MCF 10A (cell line): ENCODE results near the gene UQCRH. TPM values are rescaled to one million over a fixed set of nuclear protein-coding genes. Genes with fewer than 3 reads are reported as not detected.
"Not testable (repeated sequence)": the region's sequence is repeated elsewhere in the genome, so short reads cannot be mapped to it uniquely, and the experiment has no call there.

Experiments
- BruUV-seq: library from RNA; stranded (reverse); fragments of 400-500 nt; replicated peaks from 2 replicates; lab custom pipeline; 2021; lab: Mats Ljungman, UMichigan
- CTCF ChIA-PET: fragments of 300-600 bp; sonication (Branson Sonifier 250); formaldehyde crosslinking; extraction: SDS; loops from one replicate; lab custom pipeline; 2021; ENCODE audit warnings: antibody characterized with exemption, inconsistent platforms; lab: Yijun Ruan, JAX
- POLR2A ChIA-PET: fragments of 300-600, 350-650 bp; sonication (Branson Sonifier 250); formaldehyde crosslinking; extraction: SDS; loops from one replicate; lab custom pipeline; 2020; ENCODE audit warnings: antibody characterized with exemption, inconsistent platforms; lab: Yijun Ruan, JAX
- DNase-seq: peaks from one replicate; pipeline ENCODE4 v3.0.0-alpha.2; 2018; ENCODE audit not compliant: unreplicated experiment
- H3K27ac Mint-ChIP-seq: one replicate; pipeline ENCODE4 v1.8.0; 2022; ENCODE audit warnings: mild to moderate bottlenecking, low read depth, mixed read lengths; ENCODE audit not compliant: unreplicated experiment
- H3K27me3 Mint-ChIP-seq: one replicate; pipeline ENCODE4 v1.8.0; 2022; ENCODE audit warnings: mixed read lengths; ENCODE audit not compliant: insufficient read depth, unreplicated experiment
- H3K36me3 Mint-ChIP-seq: one replicate; pipeline ENCODE4 v1.8.0; 2022; ENCODE audit warnings: mild to moderate bottlenecking, moderate library complexity, mixed read lengths; ENCODE audit not compliant: insufficient read depth, unreplicated experiment
- H3K4me1 Mint-ChIP-seq: one replicate; pipeline ENCODE4 v1.8.0; 2022; ENCODE audit warnings: mixed read lengths; ENCODE audit not compliant: insufficient read depth, unreplicated experiment
- H3K4me3 Mint-ChIP-seq: one replicate; pipeline ENCODE4 v1.8.0; 2022; ENCODE audit warnings: mild to moderate bottlenecking, moderate library complexity, mixed read lengths; ENCODE audit not compliant: unreplicated experiment
- H3K9me3 Mint-ChIP-seq: one replicate; pipeline ENCODE4 v1.8.0; 2022; ENCODE audit warnings: mixed read lengths; ENCODE audit not compliant: unreplicated experiment
- CTCF ChIP-seq: fragments of 200-600 bp; IDR thresholded peaks from one replicate; pipeline ENCODE4 v1.8.0; 2022; ENCODE audit warnings: antibody characterized with exemption, mild to moderate bottlenecking; ENCODE audit not compliant: unreplicated experiment
- intact Hi-C: fragments of 100-400 bp; cut with micrococcal nuclease; formaldehyde crosslinking; loops from 2 replicates; pipeline ENCODE4 v1.14.1; 2022
- total RNA-seq: library from RNA; stranded (reverse); gene quantifications from 2 replicates; pipeline ENCODE4 v1.2.3, GENCODE V29; 2022

The UQCRH gene
- total RNA-seq, 1 experiment from 2014 or later, result 299 TPM

- ChIA-PET CTCF (interaction anchor here (0.7 to 1.4 kb wide), 2 partner anchors 10 to 100 kb away, joined by 3 to 4 read pairs; no protein-coding TSS in a partner anchor), POLR2A (interaction anchor here (0.7 to 1.4 kb wide), 5 partner anchors 10 to 42 kb away, joined by 3 to 5 read pairs (median 3); partner anchors contain the start of genes LRRC41 and UQCRH)
- Mint-ChIP-seq H3K4me3 (no peak overlapping the region), H3K9me3 (no peaks in the 10 kb centered on the region), H3K36me3 (peaks cover 82% of the 10 kb centered on the region), H3K27ac (no peak overlapping the region), H3K27me3 (no peaks in the 10 kb centered on the region), H3K4me1 (peaks cover 20% of the 10 kb centered on the region)
- BruUV-seq, result no TSS peak
- no peak for TF ChIP-seq CTCF
- intact Hi-C loops, result loop anchor here (5.0 kb wide), 1 partner anchor 163 kb away; no protein-coding TSS in a partner anchor
- DNase-seq, result no peak
Observed at GRCh38 chr1:46345281-46345680, 41.8 kb downstream of the UQCRH start.

GRCh38 chr1:46352363-46352762 lies 48.9 kb downstream of the UQCRH start:
- no peak for TF ChIP-seq CTCF
- intact Hi-C loops, result no loop called here
- ChIA-PET POLR2A (interaction anchor here (0.6 kb wide), 1 partner anchor 436 kb away, joined by 4 read pairs; no protein-coding TSS in a partner anchor), CTCF (no interaction called here)
- no peaks in the 10 kb centered on the region for H3K4me1 Mint-ChIP-seq
- H3K4me3 Mint-ChIP-seq, result no peak overlapping the region
- BruUV-seq, result no TSS peak
- DNase-seq, result no peak
- peaks cover 94% of the 10 kb centered on the region for H3K36me3 Mint-ChIP-seq
- H3K9me3 Mint-ChIP-seq, result no peaks in the 10 kb centered on the region
- no peaks in the 10 kb centered on the region for H3K27me3 Mint-ChIP-seq
- H3K27ac Mint-ChIP-seq, result no peak overlapping the region

GRCh38 chr1:46355920-46356319 lies 52.4 kb downstream of the UQCRH start:
- H3K27ac Mint-ChIP-seq, intact Hi-C loops, DNase-seq, H3K27me3 Mint-ChIP-seq, H3K9me3 Mint-ChIP-seq, BruUV-seq, H3K4me3 Mint-ChIP-seq, H3K4me1 Mint-ChIP-seq: not testable (repeated sequence)
- ChIA-PET CTCF (interaction anchor here (0.9 kb wide), 1 partner anchor 9 kb away, joined by 3 read pairs; no protein-coding TSS in a partner anchor), POLR2A (interaction anchor here (1.0 kb wide), 1 partner anchor 10 kb away, joined by 3 read pairs; no protein-coding TSS in a partner anchor)
- H3K36me3 Mint-ChIP-seq, result peaks cover 92% of the 10 kb centered on the region

- ChIA-PET CTCF (no interaction called here), POLR2A (interaction anchor here (1.8 kb wide), 1 partner anchor 21 kb away, joined by 8 read pairs; the partner anchor contains the start of gene NSUN4)
- no peak for DNase-seq
- H3K4me1 Mint-ChIP-seq, result no peaks in the 10 kb centered on the region
- intact Hi-C loops, result no loop called here
- no peak overlapping the region for H3K27ac Mint-ChIP-seq
- TF ChIP-seq CTCF, result no peak
- no peak overlapping the region for H3K4me3 Mint-ChIP-seq
- no peaks in the 10 kb centered on the region for H3K27me3 Mint-ChIP-seq
- peaks cover 78% of the 10 kb centered on the region for H3K36me3 Mint-ChIP-seq
- BruUV-seq, result no TSS peak
- no peaks in the 10 kb centered on the region for H3K9me3 Mint-ChIP-seq
Observed at GRCh38 chr1:46362158-46362557, 58.7 kb downstream of the UQCRH start.
